NCI-H446 (cell line): ENCODE measurements around the gene CHKB.
"Not testable (repeated sequence)": the region's sequence is repeated elsewhere in the genome, so short reads cannot be mapped to it uniquely, and the experiment has no call there.

Experiments used
- DNase-seq, 2 experiments: peaks; one replicate each; lab custom pipeline; 2025; lab: John Stamatoyannopoulos, UW

CHKB gene

DNA sequence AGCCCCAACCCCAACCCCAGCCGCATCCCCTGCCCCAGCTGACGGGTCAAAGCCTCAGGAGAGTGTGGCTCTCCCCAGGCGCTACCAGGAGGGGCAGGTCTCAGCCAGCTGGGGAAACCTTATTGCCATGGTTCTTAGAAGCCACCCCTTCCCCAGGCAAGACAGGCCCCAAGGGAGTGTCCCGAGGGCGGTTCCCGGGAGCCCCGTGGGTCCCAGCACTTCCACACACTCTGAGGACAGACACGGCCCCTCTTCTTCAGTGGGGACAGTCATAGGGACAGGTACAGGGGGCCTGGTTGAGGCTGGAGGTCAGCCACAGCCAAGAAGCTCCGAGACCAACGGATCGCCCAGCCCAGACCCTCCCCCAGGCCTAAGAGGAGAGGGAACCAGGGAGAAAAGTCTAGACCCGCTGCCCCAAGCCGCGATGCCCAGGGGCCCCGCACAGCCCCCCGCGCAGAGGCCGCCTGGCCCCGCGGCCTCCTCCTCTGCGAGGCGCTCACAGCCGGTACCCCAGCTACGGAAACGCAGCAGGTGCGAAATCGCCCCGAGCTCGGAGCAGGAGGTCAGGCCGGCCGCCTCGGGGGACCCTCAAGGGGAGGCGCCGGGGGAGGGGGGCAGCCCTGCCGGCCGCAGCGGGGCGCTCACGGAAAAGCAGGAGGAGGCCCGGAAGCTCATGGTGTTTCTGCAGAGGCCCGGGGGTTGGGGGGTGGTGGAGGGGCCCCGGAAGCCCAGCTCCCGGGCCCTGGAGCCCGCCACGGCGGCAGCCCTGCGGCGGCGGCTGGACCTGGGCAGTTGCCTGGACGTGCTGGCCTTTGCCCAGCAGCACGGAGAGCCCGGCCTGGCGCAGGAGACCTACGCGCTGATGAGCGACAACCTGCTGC is 34.4 kb downstream of the CHKB start:
- DNase-seq = no peak

DNA sequence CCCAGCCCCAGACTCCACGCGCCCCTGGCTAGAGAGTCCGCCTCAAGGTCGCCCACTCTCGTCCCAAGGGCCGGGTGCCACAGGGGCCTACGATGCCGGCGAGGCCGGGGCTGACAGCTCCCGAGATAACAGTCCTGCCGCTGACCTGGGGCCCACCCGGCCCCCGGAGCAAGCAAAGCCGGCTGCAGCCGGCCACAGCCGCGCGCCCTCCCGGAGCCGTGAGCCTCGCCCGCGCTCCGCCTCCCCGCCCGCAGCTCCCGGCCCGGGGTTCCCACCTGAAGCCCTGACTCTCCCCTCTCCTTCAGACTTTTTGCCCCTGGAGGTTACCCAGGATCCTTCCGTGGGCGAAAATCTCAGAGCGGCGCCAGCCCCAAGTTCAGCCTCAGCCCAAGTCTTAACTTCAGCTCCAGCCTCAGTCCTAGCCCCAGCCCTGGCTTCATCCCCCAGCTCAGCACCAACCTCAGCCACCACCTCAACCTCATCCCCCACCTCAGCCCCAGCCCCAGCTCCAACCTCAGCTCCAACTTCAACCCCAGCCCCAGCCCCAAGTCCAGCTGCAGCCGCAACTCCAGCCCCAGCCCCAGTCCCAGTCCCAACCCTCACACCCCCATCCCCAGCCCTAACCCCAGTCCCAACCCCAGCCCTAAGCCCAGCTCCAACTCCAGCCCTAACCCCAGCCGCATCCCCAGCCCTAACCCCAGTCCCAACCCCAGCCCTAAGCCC is 35.2 kb downstream of the CHKB start:
- DNase-seq = no peak

DNA sequence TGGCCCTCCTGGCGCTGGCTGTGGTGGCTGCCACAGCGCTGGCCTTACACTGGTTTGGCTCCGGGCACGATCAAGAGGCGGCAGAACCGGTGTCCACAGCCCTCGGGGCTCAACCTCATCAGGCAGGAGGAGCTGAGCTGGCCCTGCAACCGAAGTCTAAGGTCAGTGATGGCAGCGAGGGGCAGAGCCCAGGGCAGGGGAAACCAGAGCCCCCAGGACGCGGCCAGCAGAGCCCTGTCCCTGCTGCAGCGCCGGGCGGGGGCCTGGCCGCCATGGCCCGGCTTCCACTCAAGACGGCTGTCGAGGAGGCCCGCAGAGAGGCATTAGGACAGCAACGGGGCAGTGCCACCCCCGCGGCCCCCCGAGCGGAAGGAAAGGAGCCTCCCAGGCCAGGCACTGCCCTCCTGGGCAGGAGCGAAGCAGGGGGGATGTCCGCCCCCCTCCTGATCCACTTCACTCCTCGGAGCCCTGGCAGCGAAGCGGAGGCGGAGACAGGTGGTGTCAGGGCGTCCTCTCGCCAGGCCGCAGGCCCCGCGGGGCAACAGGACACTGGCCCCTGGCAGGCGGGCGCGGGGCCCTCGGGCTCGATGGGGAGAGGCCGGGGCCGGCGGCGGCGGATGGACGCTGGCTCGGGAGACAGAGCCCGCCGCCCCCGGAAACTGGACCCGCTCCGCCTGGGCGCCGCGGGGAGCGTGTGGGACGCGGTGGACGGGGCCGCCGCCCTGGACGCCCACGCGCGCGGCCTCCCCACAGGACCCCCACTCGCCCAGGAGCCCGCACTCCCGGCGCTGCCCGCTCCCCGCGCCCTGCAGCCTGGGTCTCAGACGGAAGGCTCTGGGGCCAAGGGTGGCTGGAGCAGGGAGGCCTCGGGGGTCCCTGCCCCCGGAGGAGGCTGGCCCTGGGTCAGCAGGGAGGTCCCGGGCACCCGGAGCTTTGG is 36.1 kb downstream of the CHKB start:
- DNase-seq = no peak

DNA sequence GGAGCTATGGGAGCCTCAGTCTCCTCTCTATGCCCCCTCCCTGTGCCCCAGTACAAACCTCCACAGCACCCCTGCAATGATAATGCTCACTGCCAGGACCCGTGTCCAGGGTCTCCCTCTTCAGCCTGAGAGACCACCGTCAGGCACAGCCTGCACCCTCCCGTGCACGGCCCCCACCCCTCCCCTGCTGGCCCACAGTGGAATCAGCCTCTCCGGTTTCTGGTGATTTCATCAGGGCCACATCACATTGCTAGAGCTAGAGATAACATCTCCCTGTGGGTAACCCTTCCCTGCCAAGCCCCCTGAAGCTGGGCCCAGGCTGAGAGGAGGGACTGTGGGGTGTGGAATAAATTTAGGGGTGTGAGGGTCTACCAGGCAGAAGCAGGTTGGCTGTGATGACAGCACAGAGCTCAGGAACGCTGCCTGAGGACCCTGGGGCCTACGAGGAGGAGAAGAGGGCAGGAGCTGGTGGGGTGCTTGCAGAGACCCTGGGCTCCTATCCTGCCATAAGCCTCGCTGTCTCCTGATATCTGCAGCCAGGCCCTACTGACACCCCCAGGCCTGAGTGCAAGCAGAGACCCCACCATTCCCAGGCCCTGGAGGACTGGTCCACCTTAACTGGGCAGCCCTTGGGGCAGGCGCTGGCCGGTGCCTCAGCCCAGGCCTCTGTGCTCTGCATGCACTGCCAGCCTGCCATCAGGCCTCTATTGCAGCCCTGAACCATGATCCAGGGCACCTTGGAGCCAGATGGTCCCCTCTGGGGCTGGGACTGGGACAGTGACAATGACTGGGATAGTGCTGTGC is 36.9 kb downstream of the CHKB start, which contains the start of gene KLHDC7B:
Gene KLHDC7B (plus strand): TSS at position 378 of the 804 bp plus-strand sequence. CDS start 345 bp downstream, at position 723.
- DNase-seq = no peak

GRCh38 chr22:50544746-50545253 is 37.8 kb downstream of the CHKB start:
- DNase-seq = no peak

GRCh38 chr22:50544078-50544745 is 38.4 kb downstream of the CHKB start:
- DNase-seq = no peak

DNA sequence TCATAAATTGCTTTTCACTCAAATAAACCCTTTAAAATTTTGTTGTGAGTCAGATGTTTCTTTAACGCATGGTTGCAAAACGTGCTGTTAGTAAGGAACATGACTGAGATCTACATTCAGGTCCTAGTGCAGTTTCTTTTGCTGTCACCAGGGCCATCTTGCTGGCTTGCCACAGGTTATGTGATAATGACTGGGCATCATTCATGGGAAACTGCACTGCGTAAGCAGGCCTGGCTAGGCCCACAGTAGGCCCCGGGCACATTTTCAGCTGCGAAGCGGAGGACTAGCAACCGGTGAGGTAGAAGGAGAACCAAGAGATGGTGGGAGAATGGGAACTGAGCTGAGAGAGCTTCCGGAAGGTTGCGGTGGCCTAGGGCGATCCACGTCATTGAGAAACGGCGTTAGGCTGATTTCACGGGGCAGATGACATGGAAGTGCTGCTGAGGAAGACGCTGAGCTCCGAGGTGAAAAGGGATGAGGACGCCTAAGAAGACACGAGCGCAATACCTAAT is 40.2 kb downstream of the CHKB start:
- DNase-seq = no peak

DNA sequence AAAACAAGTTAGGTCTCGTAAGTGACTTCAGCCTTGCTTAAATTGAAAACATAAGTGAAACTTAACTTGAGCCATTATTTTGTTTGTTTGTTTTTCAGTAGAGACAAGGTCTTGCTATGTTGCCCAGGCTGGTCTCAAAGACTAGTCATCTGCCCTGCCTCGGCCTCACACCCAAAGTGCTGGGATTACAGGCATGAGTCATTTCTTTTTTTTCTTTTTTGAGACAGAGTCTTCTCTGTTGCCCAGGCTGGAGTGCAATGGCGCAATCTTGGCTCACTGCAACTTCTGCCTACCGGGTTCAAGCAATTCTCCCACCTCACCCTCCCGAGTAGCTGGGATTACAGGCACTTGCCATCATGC is 41.0 kb downstream of the CHKB start:
- DNase-seq = not testable (repeated sequence)

DNA sequence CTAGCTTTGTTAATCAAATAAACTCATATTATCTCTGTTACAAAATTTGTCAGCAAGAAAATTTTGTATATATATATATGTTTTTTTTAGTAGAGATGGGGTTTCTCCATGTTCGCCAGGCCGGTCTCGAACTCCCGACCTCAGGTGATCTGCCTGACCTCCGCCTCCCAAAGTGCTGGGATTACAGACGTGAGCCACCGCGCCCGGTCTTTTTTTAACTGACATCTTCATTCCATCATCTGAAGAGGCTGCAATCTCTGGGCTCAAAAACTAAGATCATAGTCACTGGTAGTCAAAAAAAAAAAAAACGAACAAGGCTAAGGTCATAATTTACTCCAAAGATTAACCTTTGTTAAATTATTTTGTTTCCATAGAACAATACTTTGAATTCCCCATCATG is 42.3 kb downstream of the CHKB start:
- DNase-seq = no peak

DNA sequence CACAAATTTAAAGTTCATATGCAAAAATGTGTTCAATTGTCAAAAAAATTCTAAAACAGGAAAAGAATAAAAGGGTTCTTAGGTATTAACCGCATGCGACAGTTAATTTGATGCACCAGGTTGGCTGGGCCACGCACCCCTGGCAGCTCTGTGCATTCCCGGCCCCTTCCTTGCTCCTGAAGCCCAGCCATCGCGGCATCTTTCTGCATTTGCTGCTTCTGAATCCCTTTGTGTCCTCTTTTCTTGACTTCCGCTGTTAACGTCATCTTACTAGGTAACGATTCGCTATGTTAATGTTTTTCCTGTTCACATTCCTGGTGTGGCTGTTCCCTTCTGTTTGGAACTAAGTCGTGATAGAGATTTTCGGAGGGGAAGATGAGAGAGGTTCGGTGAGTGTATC is 44.9 kb downstream of the CHKB start:
- no peak for DNase-seq

GRCh38 chr22:50536226-50536625 is 46.4 kb downstream of the CHKB start:
- DNase-seq = no peak

DNA sequence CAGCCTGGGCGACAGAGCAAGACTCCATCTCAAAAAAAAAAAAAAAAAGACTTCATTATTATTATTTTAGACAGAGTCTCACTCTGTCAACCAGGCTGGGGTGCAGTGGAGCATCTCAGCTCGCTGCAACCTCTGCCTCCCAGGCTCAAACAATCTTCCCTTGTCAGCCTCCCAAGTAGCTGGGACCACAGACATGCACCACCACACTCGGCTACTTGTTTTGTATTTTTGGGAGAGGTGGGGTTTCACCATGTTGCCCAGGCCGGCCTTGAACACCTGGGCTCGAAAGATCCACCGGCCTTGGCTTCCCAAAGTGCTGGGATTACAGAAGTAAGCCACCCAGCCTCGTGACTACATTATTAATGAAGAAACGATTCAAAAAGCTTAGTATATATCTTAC is 47.5 kb downstream of the CHKB start:
- DNase-seq = no peak

- DNase-seq = not testable (repeated sequence)
Observed at GRCh38 chr22:50533856-50534711, 48.6 kb downstream of the CHKB start.

- no peak for DNase-seq
Observed at GRCh38 chr22:50532824-50533796, 49.5 kb downstream of the CHKB start.

GRCh38 chr22:50531962-50532674 is 50.5 kb downstream of the CHKB start:
- peak in 1 of 2 experiments; percentile 14 for DNase-seq

GRCh38 chr22:50531546-50531961 is 51.1 kb downstream of the CHKB start:
- peak in 1 of 2 experiments; percentile 24 for DNase-seq

DNA sequence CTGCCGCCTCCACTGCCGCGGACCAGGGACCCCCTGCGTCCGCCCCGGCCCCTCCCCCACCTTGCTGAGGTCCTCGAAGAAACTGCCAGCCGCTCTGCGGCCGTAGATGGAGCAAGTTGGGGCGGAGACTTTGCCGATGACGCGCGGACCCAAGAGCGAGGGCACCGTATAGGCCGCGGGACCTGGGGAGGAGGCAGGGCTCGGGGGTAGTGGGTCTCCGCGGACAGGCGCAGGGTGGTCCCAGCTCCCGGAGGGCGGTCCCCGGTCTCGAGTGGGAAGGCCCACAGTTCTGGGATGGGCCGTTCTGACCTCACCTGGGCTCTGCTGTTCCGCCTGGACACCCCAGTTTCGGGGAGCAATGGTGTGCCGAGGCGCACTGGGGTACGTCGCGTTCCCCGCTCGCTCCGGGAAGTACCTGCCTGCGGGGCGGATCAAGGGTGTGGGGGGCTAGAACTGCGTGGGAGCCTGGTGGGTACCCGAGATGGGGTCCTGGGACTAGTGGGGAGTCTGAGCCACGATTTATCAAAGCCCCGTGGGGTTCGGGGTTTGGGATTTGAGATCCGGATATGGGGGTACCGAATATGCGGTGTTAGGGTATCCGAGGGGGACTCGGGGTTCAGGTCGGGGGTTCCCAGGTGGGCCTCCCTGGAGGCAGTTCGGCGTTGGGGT is 51.6 kb downstream of the CHKB start:
- peak in 1 of 2 experiments; percentile 39 for DNase-seq
